LNCaP clone FGC (cell line): ENCODE measurements around the gene PTPN20.

Source experiments
- DNase-seq: peaks from one replicate; pipeline ENCODE4 v3.0.0-alpha.2; 2011; ENCODE audit warnings: low read depth
- H3K4me3 ChIP-seq: 2 replicates; pipeline ENCODE4 v1.5.1; 2011; ENCODE audit warnings: mild to moderate bottlenecking, low read depth, low read length, control low read depth
- TF ChIP-seq, protein P1 (sequence below): IDR thresholded peaks from 2 replicates; pipeline ENCODE4 v1.5.1; 2012; ENCODE audit warnings: mild to moderate bottlenecking; ENCODE audit not compliant: control insufficient read depth, insufficient read depth; ENCODE audit errors: extremely low read depth

PTPN20 gene

DNA sequence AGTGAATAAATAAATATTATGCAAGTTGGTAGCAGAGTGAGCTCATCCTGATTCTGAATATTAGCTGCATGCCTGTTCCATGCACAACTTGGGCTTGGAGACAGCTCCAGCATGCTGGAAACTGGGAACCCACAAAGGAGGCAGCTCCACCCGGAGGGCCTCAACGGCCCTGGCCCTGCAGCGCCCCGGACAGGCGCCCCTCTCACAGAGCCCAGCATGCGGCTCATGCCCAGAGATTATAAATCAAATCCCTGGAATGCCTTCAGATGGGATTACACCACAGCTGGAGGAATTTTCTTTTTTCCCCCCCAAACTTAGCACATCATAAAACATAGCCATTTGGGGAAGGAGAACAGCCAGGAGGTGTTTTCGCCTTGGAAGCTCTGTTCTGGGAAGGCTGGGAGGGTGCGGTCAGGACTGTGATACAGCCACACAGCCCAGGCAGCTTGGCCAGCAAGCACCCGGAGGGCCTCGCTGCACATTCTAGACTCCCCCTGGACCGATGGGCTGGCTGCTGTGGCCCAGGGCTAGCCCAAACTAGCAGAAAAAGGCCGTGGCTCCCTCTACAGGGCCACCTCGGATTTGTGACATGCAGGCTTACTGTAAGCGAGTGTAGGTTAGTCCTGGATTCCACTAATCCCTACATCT is 102.4 kb downstream of the PTPN20 start:
- H3K4me3 ChIP-seq = no peak overlapping the region
- no peak for DNase-seq
- TF ChIP-seq, protein P1, sequence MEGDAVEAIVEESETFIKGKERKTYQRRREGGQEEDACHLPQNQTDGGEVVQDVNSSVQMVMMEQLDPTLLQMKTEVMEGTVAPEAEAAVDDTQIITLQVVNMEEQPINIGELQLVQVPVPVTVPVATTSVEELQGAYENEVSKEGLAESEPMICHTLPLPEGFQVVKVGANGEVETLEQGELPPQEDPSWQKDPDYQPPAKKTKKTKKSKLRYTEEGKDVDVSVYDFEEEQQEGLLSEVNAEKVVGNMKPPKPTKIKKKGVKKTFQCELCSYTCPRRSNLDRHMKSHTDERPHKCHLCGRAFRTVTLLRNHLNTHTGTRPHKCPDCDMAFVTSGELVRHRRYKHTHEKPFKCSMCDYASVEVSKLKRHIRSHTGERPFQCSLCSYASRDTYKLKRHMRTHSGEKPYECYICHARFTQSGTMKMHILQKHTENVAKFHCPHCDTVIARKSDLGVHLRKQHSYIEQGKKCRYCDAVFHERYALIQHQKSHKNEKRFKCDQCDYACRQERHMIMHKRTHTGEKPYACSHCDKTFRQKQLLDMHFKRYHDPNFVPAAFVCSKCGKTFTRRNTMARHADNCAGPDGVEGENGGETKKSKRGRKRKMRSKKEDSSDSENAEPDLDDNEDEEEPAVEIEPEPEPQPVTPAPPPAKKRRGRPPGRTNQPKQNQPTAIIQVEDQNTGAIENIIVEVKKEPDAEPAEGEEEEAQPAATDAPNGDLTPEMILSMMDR = no peak

DNA sequence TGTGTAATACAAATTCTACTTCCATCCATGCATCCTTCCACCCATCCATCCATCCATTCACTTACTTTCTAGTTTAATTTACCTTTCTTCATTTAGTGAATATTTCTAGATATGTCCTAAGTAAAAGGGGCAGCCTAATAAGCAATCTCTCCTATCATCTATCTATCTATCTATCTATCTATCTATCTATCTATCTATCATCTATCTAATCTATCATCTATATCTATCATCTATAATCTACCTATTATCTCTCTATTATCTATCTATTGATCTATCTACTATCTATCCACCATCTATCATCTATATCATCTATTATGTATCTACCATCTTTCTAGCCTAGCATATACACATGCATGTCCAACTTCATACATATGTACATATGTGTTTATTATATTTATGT is 104.2 kb downstream of the PTPN20 start:
- TF ChIP-seq, protein P1 = no peak
- no peak for DNase-seq
- H3K4me3 ChIP-seq = no peak overlapping the region

DNA sequence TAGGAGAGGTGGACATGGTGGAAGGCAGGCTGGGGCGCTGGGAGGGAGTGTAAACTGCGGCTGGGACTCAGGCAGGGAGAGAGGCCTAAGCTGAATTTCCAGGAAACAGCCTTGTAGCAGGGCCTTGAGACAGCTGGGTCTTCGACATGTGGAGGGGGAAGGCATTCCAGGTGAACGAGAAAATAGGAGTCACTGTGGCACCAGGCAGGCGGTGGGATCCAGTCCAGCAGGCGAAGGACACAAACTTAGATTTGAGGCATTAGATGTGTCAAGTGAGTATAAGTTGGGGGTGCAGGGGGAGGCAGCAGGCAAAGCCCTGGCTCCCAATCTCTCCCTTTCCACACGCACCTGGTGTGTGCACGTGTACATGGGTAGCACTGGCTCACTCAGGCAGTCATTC is 105.3 kb downstream of the PTPN20 start:
- no peak overlapping the region for H3K4me3 ChIP-seq
- TF ChIP-seq, protein P1 = no peak

DNA sequence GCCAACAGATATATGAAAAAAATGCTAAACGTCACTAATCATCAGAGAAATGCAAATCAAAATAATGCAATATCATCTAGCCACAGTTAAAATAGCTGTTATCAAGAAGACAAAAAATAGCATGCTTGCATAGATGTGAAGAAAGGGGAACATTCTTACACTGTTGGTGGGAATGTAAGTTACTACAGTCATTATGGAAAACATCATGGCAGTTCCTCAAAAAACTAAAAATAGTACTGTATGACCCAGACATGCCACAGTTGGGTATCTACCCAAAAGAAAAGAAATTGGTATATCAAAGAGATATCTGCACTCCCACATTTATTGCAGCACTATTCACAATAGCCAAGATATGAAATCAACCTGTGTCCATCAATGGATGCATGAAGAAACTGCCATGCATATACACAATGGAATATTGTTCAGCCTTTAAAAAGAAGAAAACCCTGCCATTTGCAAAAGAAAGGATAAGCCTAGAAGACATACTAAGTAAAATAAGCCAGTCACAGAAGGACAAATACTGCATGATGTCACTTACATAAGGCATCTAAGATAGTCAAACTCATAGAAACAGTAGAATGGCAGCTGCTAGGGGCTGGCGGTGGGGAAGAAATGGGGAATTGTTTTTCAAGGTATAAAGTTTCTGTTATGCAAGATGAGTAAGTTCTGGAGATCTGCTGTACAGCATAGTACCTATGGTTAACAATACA is 107.0 kb downstream of the PTPN20 start:
- TF ChIP-seq, protein P1 = no peak

More for the DNA sequence above, 105.3 kb downstream of the PTPN20 start:
- no peak for DNase-seq

DNA sequence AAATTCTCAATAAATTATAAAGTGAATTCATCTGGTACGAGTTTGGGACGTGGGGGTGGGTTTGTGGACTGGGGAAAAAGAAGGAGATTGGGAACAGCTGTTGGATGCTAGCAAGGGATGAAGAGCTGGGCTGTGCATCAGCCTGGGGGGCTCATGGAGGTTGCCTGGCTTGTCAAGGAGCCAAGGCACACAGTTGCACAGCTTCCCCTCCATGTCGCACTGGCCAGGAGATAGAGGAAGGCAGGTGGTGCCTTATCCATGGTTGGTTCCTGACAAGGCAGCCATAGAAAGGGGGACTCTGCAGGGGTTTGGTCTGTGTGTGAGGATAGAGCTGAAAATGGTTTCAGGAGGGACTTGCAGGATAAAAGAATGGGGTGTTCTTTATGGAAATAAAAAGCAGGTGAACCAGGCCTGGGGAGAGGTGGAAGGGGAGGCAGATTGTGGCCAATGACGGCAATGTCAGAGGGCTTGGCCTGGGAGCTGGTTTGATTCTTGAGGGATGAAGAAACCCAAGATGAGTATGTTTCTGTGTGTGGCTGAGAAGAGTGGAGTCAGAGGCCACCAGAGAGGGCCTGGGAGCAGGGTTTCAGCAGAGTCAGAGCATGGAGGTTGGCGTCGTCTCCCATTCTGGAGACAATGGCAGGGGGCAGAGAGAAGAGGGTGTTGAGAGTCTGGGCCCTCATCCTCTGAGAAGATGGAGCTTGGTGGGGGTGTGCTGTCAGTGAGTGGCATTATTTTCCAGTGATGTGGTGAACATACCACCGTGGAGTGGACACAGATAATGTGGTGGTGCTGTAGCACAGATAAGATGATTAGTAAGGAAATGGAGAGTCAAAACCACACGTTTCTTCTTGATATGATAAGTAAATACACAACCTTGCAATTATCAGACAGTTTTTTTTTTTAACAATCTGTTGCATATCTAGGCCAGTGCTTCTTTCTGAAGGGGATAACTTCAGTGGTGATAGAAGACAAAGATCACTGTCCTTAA is 108.2 kb downstream of the PTPN20 start:
- TF ChIP-seq, protein P1 = no peak
- DNase-seq = no peak
- no peak overlapping the region for H3K4me3 ChIP-seq

More for the DNA sequence above, 107.0 kb downstream of the PTPN20 start:
- no peak for DNase-seq
- H3K4me3 ChIP-seq = no peak overlapping the region

DNA sequence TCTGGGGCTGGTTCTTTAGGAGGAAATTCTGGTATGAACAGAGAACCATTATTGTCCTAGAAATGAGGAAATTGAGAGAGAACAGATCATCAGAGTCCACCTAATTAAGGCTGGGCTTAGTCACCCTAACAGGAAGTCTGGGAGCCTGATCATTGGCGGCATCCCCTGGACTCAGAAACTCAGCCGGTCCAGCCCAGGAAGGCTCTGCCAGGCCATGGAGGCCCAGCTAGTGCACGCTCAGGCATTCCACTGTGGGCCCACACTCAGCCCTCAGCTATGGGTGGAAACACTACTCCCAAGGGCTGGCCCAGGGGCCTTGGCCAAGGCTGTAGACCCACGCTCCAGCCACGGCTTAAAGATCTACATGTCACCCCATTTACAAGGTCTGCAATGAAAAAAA is 109.2 kb downstream of the PTPN20 start:
- DNase-seq = no peak
- TF ChIP-seq, protein P1 = no peak
- H3K4me3 ChIP-seq = no peak overlapping the region
